Trophoblast cell (in vitro differentiated cells and primary cell): ENCODE results near the gene FBXW2.

Experiments
- DNase-seq, 2 donors: peaks; one replicate each; pipeline ENCODE4 v3.0.0-alpha.2; 2016
- H2AFZ ChIP-seq: 2 replicates; pipeline ENCODE4 v1.6.1; 2013; ENCODE audit warnings: low read length, moderate library complexity, mild to moderate bottlenecking; ENCODE audit not compliant: insufficient read depth, poor library complexity
- H2AK5ac ChIP-seq: 2 replicates; pipeline ENCODE4 v1.6.1; 2013; ENCODE audit warnings: mild to moderate bottlenecking, low read length
- H2BK120ac ChIP-seq: 2 replicates; pipeline ENCODE4 v1.6.1; 2013; ENCODE audit warnings: low read length, mild to moderate bottlenecking, moderate library complexity; ENCODE audit not compliant: insufficient read depth, poor library complexity
- H2BK12ac ChIP-seq: 2 replicates; pipeline ENCODE4 v1.6.1; 2013; ENCODE audit warnings: mild to moderate bottlenecking, low read length, moderate library complexity
- H2BK5ac ChIP-seq: 2 replicates; pipeline ENCODE4 v1.6.1; 2013; ENCODE audit warnings: low read length, low read depth, moderate library complexity, mild to moderate bottlenecking; ENCODE audit not compliant: poor library complexity
- H3K14ac ChIP-seq: 2 replicates; pipeline ENCODE4 v1.6.1; 2013; ENCODE audit warnings: mild to moderate bottlenecking, low read length
- H3K18ac ChIP-seq: 2 replicates; pipeline ENCODE4 v1.6.1; 2013; ENCODE audit warnings: mild to moderate bottlenecking, low read length
- H3K23ac ChIP-seq: 2 replicates; pipeline ENCODE4 v1.6.1; 2013; ENCODE audit warnings: low read length
- H3K27ac ChIP-seq: 2 replicates; pipeline ENCODE4 v1.5.1; 2013; ENCODE audit warnings: low read depth, mild to moderate bottlenecking, inconsistent platforms, low read length, moderate library complexity
- H3K27me3 ChIP-seq: 2 replicates; pipeline ENCODE4 v1.6.1; 2013; ENCODE audit warnings: inconsistent platforms, mild to moderate bottlenecking, low read length, moderate library complexity; ENCODE audit not compliant: insufficient read depth
- H3K36me3 ChIP-seq, 2 experiments: 1 replicate in 1 of 2; 2 replicates in 1 of 2; pipeline ENCODE4 v1.6.1; 2013; ENCODE audit warnings: low read length in 2 of 2, mild to moderate bottlenecking in 2 of 2, moderate library complexity in 1 of 2; ENCODE audit not compliant: insufficient read depth in 2 of 2, control insufficient read depth in 1 of 2
- H3K4ac ChIP-seq: 2 replicates; pipeline ENCODE4 v1.6.1; 2013; ENCODE audit warnings: low read depth, mild to moderate bottlenecking, low read length, moderate library complexity
- H3K4me1 ChIP-seq, 2 experiments: 1 replicate in 1 of 2; 2 replicates in 1 of 2; pipeline ENCODE4 v1.6.1; 2013; ENCODE audit warnings: low read length in 2 of 2, mild to moderate bottlenecking in 2 of 2, moderate library complexity in 1 of 2; ENCODE audit not compliant: insufficient read depth in 2 of 2, control insufficient read depth in 1 of 2
- H3K4me2 ChIP-seq: 2 replicates; pipeline ENCODE4 v1.6.1; 2013; ENCODE audit warnings: inconsistent platforms, mild to moderate bottlenecking, low read length, moderate library complexity
- H3K4me3 ChIP-seq: 2 replicates; pipeline ENCODE4 v1.5.1; 2013; ENCODE audit warnings: mild to moderate bottlenecking, low read depth, low read length, inconsistent platforms
- H3K79me1 ChIP-seq: one replicate; pipeline ENCODE4 v1.6.1; 2013; ENCODE audit warnings: low read length
- H3K79me2 ChIP-seq: 2 replicates; pipeline ENCODE4 v1.6.1; 2013; ENCODE audit warnings: low read length, mild to moderate bottlenecking; ENCODE audit not compliant: control insufficient read depth, insufficient read depth, poor library complexity
- H3K9ac ChIP-seq: 2 replicates; pipeline ENCODE4 v1.6.1; 2013; ENCODE audit warnings: mild to moderate bottlenecking, low read length
- H3K9me3 ChIP-seq: 2 replicates; pipeline ENCODE4 v1.6.1; 2013; ENCODE audit warnings: low read depth, mild to moderate bottlenecking, control low read depth, inconsistent platforms, low read length; ENCODE audit not compliant: insufficient read depth
- H4K12ac ChIP-seq: 2 replicates; pipeline ENCODE4 v1.6.1; 2013; ENCODE audit warnings: low read depth, mild to moderate bottlenecking, low read length, moderate library complexity
- H4K8ac ChIP-seq: 2 replicates; pipeline ENCODE4 v1.6.1; 2013; ENCODE audit warnings: low read depth, mild to moderate bottlenecking, low read length, moderate library complexity
- H4K91ac ChIP-seq: one replicate; pipeline ENCODE4 v1.6.1; 2013; ENCODE audit warnings: low read depth, mild to moderate bottlenecking, low read length, moderate library complexity
- WGBS: extraction: QIAGEN DNeasy Blood & Tissue Kit; methylation state at CpG from one replicate; pipeline ENCODE4 v1.1.7; 2013; ENCODE audit warnings: missing lambda C conversion rate; ENCODE audit not compliant: insufficient read length, insufficient coverage; ENCODE audit errors: extremely low coverage; 5-methylcytosine and 5-hydroxymethylcytosine counted together

FBXW2 gene

DNA sequence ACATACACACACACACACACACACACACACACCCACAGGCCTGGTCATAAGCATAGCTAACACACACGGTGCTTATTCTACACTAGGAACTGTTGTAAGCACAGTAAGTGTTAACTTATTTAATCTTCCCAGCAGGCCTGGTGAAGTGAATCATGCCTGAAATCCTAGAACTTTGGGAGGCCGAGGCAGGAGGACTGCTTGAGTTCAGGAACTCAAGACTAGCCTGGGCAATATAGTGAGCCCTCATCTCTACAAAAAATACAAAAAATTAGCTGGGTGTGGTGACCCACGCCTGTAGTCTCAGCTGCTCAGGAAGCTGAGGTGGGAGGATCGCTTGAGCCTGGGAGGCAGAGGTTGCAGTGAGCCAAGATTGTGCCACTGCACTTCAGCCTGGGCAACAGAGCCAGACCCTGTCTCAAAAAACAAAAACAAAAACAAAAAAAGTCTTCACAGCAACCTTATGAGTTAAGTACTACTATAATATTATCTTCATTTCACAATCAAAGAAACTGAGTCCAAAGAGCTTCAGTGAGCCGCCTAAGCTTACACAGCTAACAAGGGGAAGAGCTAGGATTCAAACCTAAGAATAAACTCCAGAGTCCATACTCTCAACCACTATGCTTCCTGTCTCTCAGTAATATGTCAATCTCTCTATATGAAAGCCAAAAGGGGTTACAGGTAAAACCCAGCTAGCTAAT, 81.2 kb downstream of the FBXW2 start:
- Histone ChIP-seq H3K18ac (no peak overlapping the region), H3K27ac (no peak overlapping the region), H3K79me2 (peaks cover 5% of the 10 kb centered on the region), H3K27me3 (peaks cover 10% of the 10 kb centered on the region), H3K4me3 (no peak overlapping the region), H4K91ac (no peak overlapping the region), H3K4me2 (no peak overlapping the region), H2BK5ac (no peak overlapping the region), H3K14ac (no peak overlapping the region), H4K12ac (no peak overlapping the region), H2BK120ac (no peak overlapping the region), H3K4ac (no peak overlapping the region), H3K9me3 (no peaks in the 10 kb centered on the region), H3K4me1 (peaks cover 6% of the 10 kb centered on the region in 2 experiments), H3K36me3 (no peaks in the 10 kb centered on the region), H2BK12ac (no peak overlapping the region), H3K79me1 (peaks cover 7% of the 10 kb centered on the region), H4K8ac (no peak overlapping the region), H2AFZ (no peak overlapping the region), H3K9ac (no peak overlapping the region), H2AK5ac (no peak overlapping the region), H3K23ac (no peak overlapping the region)
- peak; percentile 34 to 72 for DNase-seq
- WGBS: no CpG with 5 or more reads among the region's 5 CpGs

DNA sequence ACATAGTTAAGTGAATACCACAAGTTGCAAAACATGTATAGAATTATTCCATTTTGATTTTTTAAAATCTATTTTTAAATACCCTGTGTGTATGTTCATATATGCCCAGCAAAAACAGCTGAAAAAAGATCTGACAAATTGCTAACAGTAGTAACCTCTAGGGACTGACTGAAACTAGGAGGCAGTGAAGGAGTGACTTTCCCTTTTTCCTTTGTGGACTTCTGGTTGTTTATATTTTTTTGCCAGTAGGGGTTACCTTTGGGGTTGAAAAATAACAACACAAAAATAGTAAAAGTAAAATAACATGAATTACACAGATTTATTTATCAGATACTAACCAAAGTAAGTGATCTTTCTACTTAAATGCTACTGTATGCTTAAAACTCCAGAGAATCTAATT, 81.9 kb downstream of the FBXW2 start:
- Histone ChIP-seq H3K36me3 (no peaks in the 10 kb centered on the region), H3K23ac (no peak overlapping the region), H3K27ac (no peak overlapping the region), H3K9me3 (no peaks in the 10 kb centered on the region), H2BK120ac (no peak overlapping the region), H3K79me2 (peaks cover 5% of the 10 kb centered on the region), H4K91ac (no peak overlapping the region), H2BK5ac (no peak overlapping the region), H3K9ac (no peak overlapping the region), H4K8ac (no peak overlapping the region), H2BK12ac (no peak overlapping the region), H4K12ac (no peak overlapping the region), H2AFZ (no peak overlapping the region), H3K79me1 (peaks cover 7% of the 10 kb centered on the region), H3K4ac (no peak overlapping the region), H3K27me3 (peaks cover 10% of the 10 kb centered on the region), H3K4me2 (no peak overlapping the region), H3K4me1 (peaks cover 6% of the 10 kb centered on the region in 2 experiments), H3K18ac (no peak overlapping the region), H3K4me3 (no peak overlapping the region), H3K14ac (no peak overlapping the region), H2AK5ac (no peak overlapping the region)
- DNase-seq: no peak

DNA sequence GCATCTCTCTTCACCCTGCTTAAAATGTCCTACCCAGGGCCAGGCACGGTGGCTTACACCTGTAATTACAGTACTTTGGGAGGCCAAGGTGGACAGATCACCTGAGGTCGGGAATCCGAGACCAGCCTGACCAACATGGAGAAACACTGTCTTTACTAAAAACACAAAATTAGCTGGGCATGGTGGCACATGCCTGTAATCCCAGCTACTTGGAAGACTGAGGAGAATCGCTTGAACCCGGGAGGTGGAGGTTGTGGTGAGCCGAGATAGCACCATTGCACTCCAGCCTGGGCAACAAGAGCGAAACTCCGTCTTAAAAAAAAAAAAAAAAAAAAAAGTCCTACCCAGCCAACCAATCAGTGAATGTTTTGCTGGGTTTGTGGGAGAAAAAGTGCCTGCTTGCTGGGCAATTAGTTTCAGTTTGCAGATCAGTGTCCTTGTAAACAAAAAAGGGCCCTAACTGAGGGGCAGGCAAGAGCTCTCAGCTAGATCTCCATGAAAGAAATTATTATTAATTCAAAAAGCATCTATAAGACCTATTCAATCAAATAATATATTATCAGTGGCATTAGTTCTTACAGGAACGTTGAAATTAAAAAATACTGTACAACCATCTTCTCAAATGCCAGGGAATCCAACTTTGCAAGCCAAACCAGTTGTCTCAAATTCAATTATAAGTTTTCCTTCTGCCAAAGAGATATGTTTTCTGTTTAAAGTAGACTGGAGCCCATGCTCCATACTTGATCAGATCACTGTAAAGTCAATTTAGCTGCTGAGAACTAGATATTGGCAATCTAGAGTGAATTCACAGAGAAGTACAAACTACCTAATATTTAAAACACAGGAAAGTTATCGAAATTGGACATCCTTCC, 82.9 kb downstream of the FBXW2 start:
- no peak overlapping the region for H2BK5ac ChIP-seq
- peaks cover 5% of the 10 kb centered on the region for H3K79me2 ChIP-seq
- H4K91ac ChIP-seq: no peak overlapping the region
- no peak overlapping the region for H3K4me3 ChIP-seq
- H3K79me1 ChIP-seq: peaks cover 7% of the 10 kb centered on the region
- no peak overlapping the region for H3K27ac ChIP-seq
- H3K18ac ChIP-seq: no peak overlapping the region
- H4K12ac ChIP-seq: no peak overlapping the region
- H2BK120ac ChIP-seq: no peak overlapping the region
- peaks cover 10% of the 10 kb centered on the region for H3K27me3 ChIP-seq
- H3K9ac ChIP-seq: no peak overlapping the region
- no peak overlapping the region for H2AK5ac ChIP-seq
- peak in 1 of 2 donors; percentile 26 for DNase-seq
- H3K9me3 ChIP-seq: no peaks in the 10 kb centered on the region
- no peak overlapping the region for H2BK12ac ChIP-seq
- peaks cover 6% of the 10 kb centered on the region in 2 experiments for H3K4me1 ChIP-seq
- H3K36me3 ChIP-seq: no peaks in the 10 kb centered on the region
- H3K4me2 ChIP-seq: no peak overlapping the region
- H3K23ac ChIP-seq: no peak overlapping the region
- H4K8ac ChIP-seq: no peak overlapping the region
- H3K4ac ChIP-seq: no peak overlapping the region
- WGBS: no CpG with 5 or more reads among the region's 10 CpGs
- no peak overlapping the region for H3K14ac ChIP-seq
- H2AFZ ChIP-seq: no peak overlapping the region

DNA sequence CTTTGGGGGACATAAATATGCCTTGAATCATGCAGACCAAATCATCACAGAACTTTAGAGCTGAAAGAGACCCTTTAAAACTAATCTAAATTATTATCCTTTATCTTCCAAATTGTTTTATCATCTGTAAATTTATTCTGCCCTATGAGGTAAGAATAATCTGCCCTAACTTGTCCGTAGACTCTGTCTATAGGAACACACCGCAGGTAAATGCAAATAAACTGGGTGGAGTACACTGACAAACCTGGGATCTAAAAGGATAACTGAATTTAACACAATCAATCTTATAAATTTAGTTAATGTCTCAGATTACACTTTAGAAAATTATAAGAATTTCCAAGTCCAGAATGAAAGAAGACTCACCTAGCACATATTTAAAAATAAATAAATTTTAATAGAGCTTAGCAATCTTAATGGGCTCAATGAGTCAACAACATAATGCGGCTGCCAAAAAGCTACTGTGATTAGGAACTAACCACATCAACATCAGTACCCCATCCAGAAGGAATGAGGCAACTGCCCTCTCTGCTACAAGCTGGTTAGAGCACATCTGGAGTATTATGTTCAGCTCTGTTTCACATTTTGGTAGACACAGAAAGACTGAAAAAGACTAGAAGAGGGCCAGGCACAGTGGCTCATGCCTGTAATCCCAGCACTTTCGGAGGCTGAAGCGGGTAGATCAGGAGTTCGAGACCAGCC, 84.5 kb downstream of the FBXW2 start:
- no CpG with 5 or more reads among the region's 6 CpGs for WGBS
- no peak overlapping the region for H3K27ac ChIP-seq

More for the DNA sequence above, 84.5 kb downstream of the FBXW2 start:
- Histone ChIP-seq H3K27me3 (peaks cover 7% of the 10 kb centered on the region), H3K18ac (no peak overlapping the region), H4K8ac (no peak overlapping the region), H3K36me3 (no peaks in the 10 kb centered on the region), H3K9ac (no peak overlapping the region), H3K4ac (no peak overlapping the region), H2BK120ac (no peak overlapping the region), H2AK5ac (no peak overlapping the region), H3K23ac (no peak overlapping the region), H4K91ac (no peak overlapping the region), H3K79me1 (no peaks in the 10 kb centered on the region), H4K12ac (no peak overlapping the region), H3K4me1 (no peaks in the 10 kb centered on the region), H3K14ac (no peak overlapping the region), H2AFZ (no peak overlapping the region), H2BK5ac (no peak overlapping the region), H3K4me3 (no peak overlapping the region), H3K9me3 (no peaks in the 10 kb centered on the region), H3K79me2 (no peaks in the 10 kb centered on the region), H3K4me2 (no peak overlapping the region), H2BK12ac (no peak overlapping the region)
- DNase-seq: no peak
